ENCODE results near the gene GUCY2D.

GRCh38 chr17:8018436-8018835, 16.0 kb downstream of the GUCY2D start:
- no peak for TF ChIP-seq TAF1 (IDR thresholded peaks at IDR 0.05; ENCODE audit: low read depth)
- TF ChIP-seq RAD21 (conservative IDR thresholded peaks at IDR 0.05), result no peak
- TF ChIP-seq, protein P1, sequence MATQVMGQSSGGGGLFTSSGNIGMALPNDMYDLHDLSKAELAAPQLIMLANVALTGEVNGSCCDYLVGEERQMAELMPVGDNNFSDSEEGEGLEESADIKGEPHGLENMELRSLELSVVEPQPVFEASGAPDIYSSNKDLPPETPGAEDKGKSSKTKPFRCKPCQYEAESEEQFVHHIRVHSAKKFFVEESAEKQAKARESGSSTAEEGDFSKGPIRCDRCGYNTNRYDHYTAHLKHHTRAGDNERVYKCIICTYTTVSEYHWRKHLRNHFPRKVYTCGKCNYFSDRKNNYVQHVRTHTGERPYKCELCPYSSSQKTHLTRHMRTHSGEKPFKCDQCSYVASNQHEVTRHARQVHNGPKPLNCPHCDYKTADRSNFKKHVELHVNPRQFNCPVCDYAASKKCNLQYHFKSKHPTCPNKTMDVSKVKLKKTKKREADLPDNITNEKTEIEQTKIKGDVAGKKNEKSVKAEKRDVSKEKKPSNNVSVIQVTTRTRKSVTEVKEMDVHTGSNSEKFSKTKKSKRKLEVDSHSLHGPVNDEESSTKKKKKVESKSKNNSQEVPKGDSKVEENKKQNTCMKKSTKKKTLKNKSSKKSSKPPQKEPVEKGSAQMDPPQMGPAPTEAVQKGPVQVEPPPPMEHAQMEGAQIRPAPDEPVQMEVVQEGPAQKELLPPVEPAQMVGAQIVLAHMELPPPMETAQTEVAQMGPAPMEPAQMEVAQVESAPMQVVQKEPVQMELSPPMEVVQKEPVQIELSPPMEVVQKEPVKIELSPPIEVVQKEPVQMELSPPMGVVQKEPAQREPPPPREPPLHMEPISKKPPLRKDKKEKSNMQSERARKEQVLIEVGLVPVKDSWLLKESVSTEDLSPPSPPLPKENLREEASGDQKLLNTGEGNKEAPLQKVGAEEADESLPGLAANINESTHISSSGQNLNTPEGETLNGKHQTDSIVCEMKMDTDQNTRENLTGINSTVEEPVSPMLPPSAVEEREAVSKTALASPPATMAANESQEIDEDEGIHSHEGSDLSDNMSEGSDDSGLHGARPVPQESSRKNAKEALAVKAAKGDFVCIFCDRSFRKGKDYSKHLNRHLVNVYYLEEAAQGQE (IDR thresholded peaks at IDR 0.05; ENCODE audit: borderline replicate concordance), result no peak
- no peak for TF ChIP-seq EZH2 (IDR thresholded peaks at IDR 0.05; ENCODE audit: borderline replicate concordance, insufficient read depth, low read length, poor library complexity, severe bottlenecking)
- TF ChIP-seq, protein P2, sequence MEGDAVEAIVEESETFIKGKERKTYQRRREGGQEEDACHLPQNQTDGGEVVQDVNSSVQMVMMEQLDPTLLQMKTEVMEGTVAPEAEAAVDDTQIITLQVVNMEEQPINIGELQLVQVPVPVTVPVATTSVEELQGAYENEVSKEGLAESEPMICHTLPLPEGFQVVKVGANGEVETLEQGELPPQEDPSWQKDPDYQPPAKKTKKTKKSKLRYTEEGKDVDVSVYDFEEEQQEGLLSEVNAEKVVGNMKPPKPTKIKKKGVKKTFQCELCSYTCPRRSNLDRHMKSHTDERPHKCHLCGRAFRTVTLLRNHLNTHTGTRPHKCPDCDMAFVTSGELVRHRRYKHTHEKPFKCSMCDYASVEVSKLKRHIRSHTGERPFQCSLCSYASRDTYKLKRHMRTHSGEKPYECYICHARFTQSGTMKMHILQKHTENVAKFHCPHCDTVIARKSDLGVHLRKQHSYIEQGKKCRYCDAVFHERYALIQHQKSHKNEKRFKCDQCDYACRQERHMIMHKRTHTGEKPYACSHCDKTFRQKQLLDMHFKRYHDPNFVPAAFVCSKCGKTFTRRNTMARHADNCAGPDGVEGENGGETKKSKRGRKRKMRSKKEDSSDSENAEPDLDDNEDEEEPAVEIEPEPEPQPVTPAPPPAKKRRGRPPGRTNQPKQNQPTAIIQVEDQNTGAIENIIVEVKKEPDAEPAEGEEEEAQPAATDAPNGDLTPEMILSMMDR (IDR thresholded peaks at IDR 0.05; ENCODE audit: poor library complexity, severe bottlenecking), result no peak

All from neural cell (in vitro differentiated cells).